H1 (cell line): ENCODE results near the gene HORMAD2. TPM values are rescaled to one million over a fixed set of nuclear protein-coding genes. Genes with fewer than 3 reads are reported as not detected.

ENCODE experiments used
- CTCF ChIA-PET: fragments of 300-600 bp; sonication (Branson Sonifier 250); formaldehyde crosslinking; loops from one replicate; lab custom pipeline; 2021; ENCODE audit not compliant: partially characterized antibody; lab: Charles Lee
- POLR2A ChIA-PET: fragments of 300-600 bp; sonication (Branson Sonifier 250); formaldehyde crosslinking; loops from one replicate; lab custom pipeline; 2021; ENCODE audit warnings: inconsistent platforms; ENCODE audit not compliant: partially characterized antibody; lab: Charles Lee
- DNase-seq, 2 experiments: peaks; one replicate each; pipeline versions ENCODE4 v3.0.0 to v3.0.0-alpha.2; 2010 to 2022; ENCODE audit warnings: low spot score in 2 of 2, low read depth in 1 of 2, mixed read lengths in 1 of 2
- FAIRE-seq: peaks from 2 replicates; lab custom pipeline; 2011; peaks lifted over from hg19 to GRCh38; lab: Jason Lieb, UNC
- H2AFZ ChIP-seq: 2 replicates; pipeline ENCODE4 v1.8.1; 2012; ENCODE audit warnings: low read length, inconsistent platforms
- H2AK5ac ChIP-seq: 2 replicates; pipeline ENCODE4 v1.6.1; 2013; ENCODE audit warnings: low read depth, low read length
- H2BK120ac ChIP-seq: replicated peaks from 2 replicates; pipeline ENCODE3; 2013; ENCODE audit warnings: low read depth, low read length, inconsistent platforms
- H2BK12ac ChIP-seq: 2 replicates; pipeline ENCODE4 v1.6.1; 2013; ENCODE audit warnings: low read depth, low read length
- H2BK15ac ChIP-seq: 2 replicates; pipeline ENCODE4 v1.6.1; 2013; ENCODE audit warnings: low read length
- H2BK20ac ChIP-seq: 2 replicates; pipeline ENCODE4 v1.6.1; 2013; ENCODE audit warnings: low read length
- H2BK5ac ChIP-seq: 2 replicates; pipeline ENCODE4 v1.6.1; 2013; ENCODE audit warnings: low read depth, low read length
- H3K14ac ChIP-seq: 2 replicates; pipeline ENCODE4 v1.6.1; 2013; ENCODE audit warnings: inconsistent platforms; ENCODE audit not compliant: insufficient read length
- H3K18ac ChIP-seq: 2 replicates; pipeline ENCODE4 v1.6.1; 2013; ENCODE audit warnings: low read length; ENCODE audit errors: extremely low read depth
- H3K23ac ChIP-seq: 2 replicates; pipeline ENCODE4 v1.6.1; 2013; ENCODE audit warnings: inconsistent platforms; ENCODE audit not compliant: insufficient read length
- H3K23me2 ChIP-seq: 2 replicates; pipeline ENCODE4 v1.6.1; 2013; ENCODE audit warnings: low read depth, low read length
- H3K27ac ChIP-seq: 2 replicates; pipeline ENCODE4 v1.6.1; 2011; ENCODE audit warnings: low read depth, low read length, inconsistent platforms
- H3K27me3 ChIP-seq, 4 experiments: replicated peaks in 1 of 4; 1 replicate in 1 of 4; 2 replicates in 3 of 4; pipeline versions ENCODE4 v1.6.1 to v1.8.1; 2011 to 2013; ENCODE audit warnings: low read length in 3 of 4, mild to moderate bottlenecking in 3 of 4, inconsistent platforms in 2 of 4, mixed read lengths in 2 of 4, moderate library complexity in 1 of 4; ENCODE audit not compliant: control insufficient read depth in 3 of 4, insufficient read depth in 3 of 4; ENCODE audit errors: extremely low read depth in 1 of 4
- H3K36me3 ChIP-seq, 4 experiments: 2 replicates each; pipeline versions ENCODE4 v1.6.1 to v1.8.1; 2011 to 2013; ENCODE audit warnings: mild to moderate bottlenecking in 4 of 4, low read length in 3 of 4, moderate library complexity in 2 of 4, control low read depth in 1 of 4, inconsistent platforms in 1 of 4; ENCODE audit not compliant: insufficient read depth in 4 of 4, control insufficient read depth in 2 of 4
- H3K4ac ChIP-seq: replicated peaks from 2 replicates; pipeline ENCODE3; 2013; ENCODE audit warnings: low read length, low read depth, mixed read lengths, inconsistent platforms; ENCODE audit not compliant: insufficient read length
- H3K4me1 ChIP-seq, 4 experiments: replicated peaks in 1 of 4; 1 replicate in 1 of 4; 2 replicates in 3 of 4; pipeline versions ENCODE4 v1.6.1 to v1.8.1; 2011 to 2013; ENCODE audit warnings: low read length in 3 of 4, inconsistent platforms in 2 of 4, mixed read lengths in 1 of 4; ENCODE audit not compliant: insufficient read depth in 4 of 4, control insufficient read depth in 3 of 4
- H3K4me2 ChIP-seq, 2 experiments: 2 replicates each; pipeline versions ENCODE4 v1.6.1 to v1.8.1; 2011 to 2013; ENCODE audit warnings: low read depth in 2 of 2, low read length in 2 of 2, control low read depth in 1 of 2, inconsistent platforms in 1 of 2, mild to moderate bottlenecking in 1 of 2; ENCODE audit not compliant: insufficient read depth in 1 of 2
- H3K4me3 ChIP-seq, 4 experiments: fragments of 200-600, 300-600 bp in 1 of 4; sonication (generic), shearing (Covaris generic), sonication (Bioruptor Twin) in 1 of 4; 2 replicates each; pipeline versions ENCODE4 v1.5.1 to v1.8.1; 2011 to 2016; ENCODE audit warnings: low read length in 4 of 4, low read depth in 3 of 4, control low read depth in 2 of 4, inconsistent platforms in 2 of 4, mild to moderate bottlenecking in 2 of 4, mixed read lengths in 1 of 4, moderate library complexity in 1 of 4; ENCODE audit not compliant: insufficient read depth in 2 of 4; ENCODE audit errors: extremely low read depth in 1 of 4
- H3K56ac ChIP-seq: replicated peaks from 2 replicates; pipeline ENCODE3; 2013; ENCODE audit warnings: low read depth, mild to moderate bottlenecking, mixed read lengths, low read length, inconsistent platforms; ENCODE audit not compliant: insufficient read length
- H3K79me1 ChIP-seq: 2 replicates; pipeline ENCODE4 v1.6.1; 2013; ENCODE audit warnings: low read depth, low read length, control low read depth
- H3K79me2 ChIP-seq, 2 experiments: 2 replicates each; pipeline versions ENCODE4 v1.6.1 to v1.8.1; 2012 to 2013; ENCODE audit warnings: low read length in 2 of 2, mild to moderate bottlenecking in 2 of 2, inconsistent platforms in 1 of 2; ENCODE audit not compliant: insufficient read depth in 2 of 2, control insufficient read depth in 1 of 2
- H3K9ac ChIP-seq, 4 experiments: replicated peaks in 1 of 4; 1 replicate in 1 of 4; 2 replicates in 3 of 4; pipeline versions ENCODE4 v1.6.1 to v1.8.1; 2011 to 2013; ENCODE audit warnings: low read depth in 3 of 4, low read length in 3 of 4, control low read depth in 2 of 4, mild to moderate bottlenecking in 2 of 4, moderate library complexity in 2 of 4, inconsistent platforms in 1 of 4; ENCODE audit errors: extremely low read depth in 1 of 4
- H3K9me3 ChIP-seq, 2 experiments: 2 replicates each; pipeline versions ENCODE4 v1.6.1 to v1.8.1; 2012 to 2013; ENCODE audit warnings: mild to moderate bottlenecking in 2 of 2, moderate library complexity in 2 of 2, control low read depth in 1 of 2, inconsistent platforms in 1 of 2, low read depth in 1 of 2, low read length in 1 of 2, mixed read lengths in 1 of 2; ENCODE audit not compliant: insufficient read depth in 2 of 2
- H4K20me1 ChIP-seq, 2 experiments: replicated peaks in 1 of 2; 2 replicates each; pipeline versions ENCODE3 to v1.8.1; 2011 to 2013; ENCODE audit warnings: inconsistent platforms in 2 of 2, low read length in 2 of 2, mild to moderate bottlenecking in 1 of 2; ENCODE audit not compliant: insufficient read depth in 2 of 2, control insufficient read depth in 1 of 2
- H4K5ac ChIP-seq: 2 replicates; pipeline ENCODE4 v1.6.1; 2013; ENCODE audit warnings: low read length, low read depth, mixed read lengths, inconsistent platforms; ENCODE audit not compliant: insufficient read length
- H4K8ac ChIP-seq: 2 replicates; pipeline ENCODE4 v1.8.0; 2013; ENCODE audit warnings: mild to moderate bottlenecking, moderate library complexity, low read length, inconsistent platforms; ENCODE audit not compliant: insufficient read depth; ENCODE audit errors: extremely low read depth
- H4K91ac ChIP-seq: replicated peaks from 2 replicates; pipeline ENCODE3; 2013; ENCODE audit warnings: low read length, mixed read lengths, inconsistent platforms; ENCODE audit not compliant: insufficient read length
- ATF2 ChIP-seq: IDR thresholded peaks from 2 replicates; pipeline ENCODE4 v1.6.1; 2012; ENCODE audit warnings: low read length, inconsistent platforms
- BCL11A ChIP-seq, 2 experiments: IDR thresholded peaks; one replicate each; pipeline ENCODE4 v1.6.1; 2011; ENCODE audit warnings: low read depth in 2 of 2, low read length in 2 of 2, mild to moderate bottlenecking in 2 of 2
- CTBP2 ChIP-seq: IDR thresholded peaks from 2 replicates; pipeline ENCODE4 v1.7.0; 2011; ENCODE audit warnings: borderline replicate concordance, mild to moderate bottlenecking, moderate library complexity, mixed read lengths, low read length; ENCODE audit not compliant: insufficient read depth, insufficient read length
- E2F6 ChIP-seq: IDR thresholded peaks from 2 replicates; pipeline ENCODE4 v1.6.1; 2012; ENCODE audit warnings: inconsistent platforms
- GTF2F1 ChIP-seq: IDR thresholded peaks from 2 replicates; pipeline ENCODE4 v1.6.1; 2012; ENCODE audit warnings: low read depth, low read length, improper control_type of control experiment, borderline replicate concordance
- MAFK ChIP-seq: IDR thresholded peaks from 2 replicates; pipeline ENCODE4 v1.6.1; 2012; ENCODE audit warnings: low read depth, mild to moderate bottlenecking, improper control_type of control experiment, low read length
- NANOG ChIP-seq: IDR thresholded peaks from 2 replicates; pipeline ENCODE4 v1.6.1; 2011; ENCODE audit warnings: low read length, low read depth, mild to moderate bottlenecking, inconsistent platforms; ENCODE audit not compliant: insufficient read depth, poor library complexity, severe bottlenecking
- RAD21 ChIP-seq, 2 experiments: IDR thresholded peaks in 1 of 2; conservative IDR thresholded peaks in 1 of 2; 2 replicates each; pipeline ENCODE4 v1.6.1; 2011; ENCODE audit warnings: low read depth in 2 of 2, low read length in 2 of 2, improper control_type of control experiment in 1 of 2, inconsistent platforms in 1 of 2, mild to moderate bottlenecking in 1 of 2, moderate library complexity in 1 of 2
- RBBP5 ChIP-seq: IDR thresholded peaks from 2 replicates; pipeline ENCODE4 v1.7.1; 2012; ENCODE audit warnings: low read depth, mild to moderate bottlenecking, inconsistent platforms, low read length, moderate library complexity, borderline replicate concordance
- SIX5 ChIP-seq: IDR thresholded peaks from 2 replicates; pipeline ENCODE4 v1.6.1; 2011; ENCODE audit warnings: mild to moderate bottlenecking, low read depth, low read length
- YY1 ChIP-seq: IDR thresholded peaks from 2 replicates; pipeline ENCODE4 v1.6.1; 2011; ENCODE audit warnings: low read depth, mild to moderate bottlenecking, low read length
- WGBS, 2 experiments: shearing (Covaris generic) in 1 of 2; methylation state at CpG; one replicate each; pipeline versions ENCODE4 v1.1.6 to v1.1.7; 2013 to 2015; ENCODE audit warnings: low lambda C conversion rate in 2 of 2, mixed read lengths in 2 of 2, inconsistent platforms in 1 of 2, low coverage in 1 of 2, missing lambda C conversion rate in 1 of 2; ENCODE audit not compliant: insufficient replicate concordance in 2 of 2, insufficient coverage in 1 of 2, insufficient read length in 1 of 2; ENCODE audit errors: extremely low coverage in 1 of 2, missing lambda C conversion rate in 1 of 2; 5-methylcytosine and 5-hydroxymethylcytosine counted together
- polyA plus RNA-seq, 7 experiments: library from polyadenylated mRNA; depleted of rRNA in 3 of 7; stranded (reverse) in 5 of 7; unstranded in 2 of 7; fragments of >200 nt in 5 of 7; fragments of 200-250 nt in 2 of 7; gene quantifications; 1 replicate in 5 of 7; 2 replicates in 1 of 7; 4 replicates in 1 of 7; pipeline versions ENCODE4 v1.2.1 to v1.2.3, GENCODE V29; 2011 to 2013; ENCODE audit warnings: missing spikeins in 2 of 7, mixed read lengths in 2 of 7
- total RNA-seq: library from RNA; stranded (reverse); fragmentation: NEBNext Ultra II Directional; extraction: Animal tissue kit (Norgen Biotek cat#: 25700); gene quantifications from 2 replicates; pipeline ENCODE4 v1.2.1, GENCODE V29; 2021

HORMAD2 gene
- total and polyA plus RNA-seq, 2 of the 8 experiments (the other 6 are each of a cell fraction or from before 2014, with no cell fraction given): 0.03 TPM; not detected in 1

GRCh38 chr22:30176431-30176830 is 96.2 kb downstream of the HORMAD2 start:
- Histone ChIP-seq H2BK20ac (no peak overlapping the region), H4K8ac (no peak overlapping the region), H3K9ac (no peak overlapping the region), H3K79me1 (no peaks in the 10 kb centered on the region), H3K23me2 (no peaks in the 10 kb centered on the region), H4K5ac (no peak overlapping the region), H3K23ac (no peak overlapping the region), H2BK5ac (no peak overlapping the region), H3K4me1 (no peaks in the 10 kb centered on the region), H3K18ac (no peak overlapping the region), H2BK120ac (no peak overlapping the region), H3K4me3 (no peak overlapping the region), H3K56ac (no peak overlapping the region), H2BK15ac (no peak overlapping the region), H2BK12ac (no peak overlapping the region), H3K27me3 (no peaks in the 10 kb centered on the region), H3K14ac (no peak overlapping the region), H3K36me3 (no peaks in the 10 kb centered on the region), H2AK5ac (no peak overlapping the region), H3K4me2 (no peak overlapping the region), H3K9me3 (no peaks in the 10 kb centered on the region), H4K91ac (no peak overlapping the region), H3K79me2 (no peaks in the 10 kb centered on the region), H3K4ac (no peak overlapping the region), H4K20me1 (no peaks in the 10 kb centered on the region), H2AFZ (no peak overlapping the region), H3K27ac (no peak overlapping the region)
- DNase-seq (no peak), FAIRE-seq (no peak)
- POLR2A ChIA-PET: interaction anchor here (0.7 kb wide), 1 partner anchor 18 kb away, joined by 3 read pairs; no protein-coding TSS in a partner anchor
- CTCF ChIA-PET: interaction anchor here (1.6 kb wide), 1 partner anchor 58 kb away, joined by 4 read pairs; no protein-coding TSS in a partner anchor
- 96% methylated on average over 3 of the region's 3 CpGs; no CpG with 5 or more reads in 1 of the 2 experiments for WGBS, 2 experiments
- TF ChIP-seq SIX5 (no peak), ATF2 (no peak), RBBP5 (no peak), CTBP2 (no peak), NANOG (no peak), RAD21 (IDR thresholded peaks at IDR 0.05 in 1 of 2, conservative IDR thresholded peaks at IDR 0.05 in 1 of 2; ENCODE audit: low read depth in 2 of 2, low read length in 2 of 2) (no peak), E2F6 (no peak), MAFK (no peak), YY1 (no peak), BCL11A (IDR thresholded peaks at IDR 0.05; ENCODE audit: low read depth in 2 of 2, low read length in 2 of 2) (no peak), GTF2F1 (no peak)
